Hematopoietic multipotent progenitor cell treated with erythropoietin and hydrocortisone succinate and interleukin-3 and kit ligand, for 17 days (in vitro differentiated cells): ENCODE measurements around the gene OR4C3.
"Not testable (repeated sequence)": the region's sequence is repeated elsewhere in the genome, so short reads cannot be mapped to it uniquely, and the experiment has no call there.

Experiments
- DNase-seq: peaks from one replicate; pipeline ENCODE4 v3.0.0-alpha.2; 2015; ENCODE audit warnings: low spot score

Gene OR4C3

GRCh38 chr11:48324620-48325019 is at the start of gene OR4C3:
Gene OR4C3, plus strand, starts transcription at chr11:48324920. Its CDS starts 102 bp downstream, at chr11:48325022.
- DNase-seq = not testable (repeated sequence)

GRCh38 chr11:48305923-48306322 is 18.8 kb upstream of the OR4C3 start, which contains the start of gene OR4S1:
Gene OR4S1, plus strand, starts transcription at chr11:48306223. Its CDS starts 0 bp downstream, at chr11:48306223.
- no peak for DNase-seq

- peak; percentile 29 for DNase-seq
These were observed 16.8 kb upstream of the OR4C3 start for GRCh38 chr11:48307760-48308386.

GRCh38 chr11:48313590-48313989 is 11.1 kb upstream of the OR4C3 start:
- DNase-seq = not testable (repeated sequence)

DNA sequence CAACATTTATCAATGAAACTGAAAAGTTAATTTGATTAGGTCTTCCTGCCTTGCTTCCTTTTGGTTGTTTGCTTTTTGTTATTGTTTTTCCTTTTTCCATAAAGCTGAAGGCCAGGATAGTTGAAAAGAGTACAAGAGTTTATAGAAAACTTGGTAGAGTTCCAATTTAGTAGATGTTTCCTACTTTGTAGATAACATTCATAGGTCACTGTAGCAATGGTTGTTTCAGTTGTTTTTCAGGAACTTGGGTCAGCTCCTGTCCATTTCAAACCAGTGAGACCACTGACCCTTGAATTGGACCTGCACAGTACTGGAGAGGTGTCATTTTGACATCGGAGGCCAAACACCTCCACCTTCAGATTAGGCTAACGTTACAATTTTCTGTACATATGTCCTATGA is 4.9 kb upstream of the OR4C3 start:
- not testable (repeated sequence) for DNase-seq

DNA sequence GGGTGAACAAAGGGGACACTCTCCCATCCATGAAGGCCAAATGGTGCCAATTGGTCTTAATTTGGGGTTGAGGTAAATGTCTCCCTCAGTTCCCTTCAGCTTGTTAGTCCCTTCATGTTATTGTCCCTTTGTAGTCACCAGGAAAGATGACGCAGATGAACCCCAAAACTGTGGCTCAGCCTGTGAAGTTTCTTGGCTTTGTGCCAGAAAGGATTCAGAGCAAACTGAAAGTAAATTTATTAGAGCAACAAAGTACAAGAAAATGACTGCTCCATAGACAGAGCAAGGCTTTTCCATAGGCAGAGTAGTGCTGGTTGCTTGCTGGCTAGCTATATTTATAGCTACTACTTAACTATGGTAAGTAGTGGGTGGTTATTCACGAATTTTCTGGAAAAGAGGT is 16.7 kb downstream of the OR4C3 start:
- DNase-seq = no peak

- DNase-seq = not testable (repeated sequence)
These were observed 17.8 kb downstream of the OR4C3 start for GRCh38 chr11:48342505-48342904.

DNA sequence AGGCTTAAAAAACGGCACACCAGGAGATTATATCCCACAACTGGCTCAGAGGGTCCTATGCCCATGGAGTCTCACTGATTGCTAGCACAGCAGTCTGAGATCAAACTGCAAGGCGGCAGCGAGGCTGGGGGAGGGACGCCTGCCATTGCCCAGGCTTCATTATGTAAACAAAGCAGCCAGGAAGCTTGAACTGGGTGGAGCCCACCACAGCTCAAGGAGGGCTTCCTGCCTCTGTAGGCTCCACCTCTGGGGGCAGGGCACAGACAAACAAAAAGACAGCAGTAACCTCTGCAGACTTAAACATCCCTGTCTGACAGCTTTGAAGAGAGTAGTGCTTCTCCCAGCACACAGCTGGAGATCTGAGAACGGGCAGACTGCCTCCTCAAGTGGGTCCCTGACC is 21.6 kb downstream of the OR4C3 start:
- not testable (repeated sequence) for DNase-seq

DNA sequence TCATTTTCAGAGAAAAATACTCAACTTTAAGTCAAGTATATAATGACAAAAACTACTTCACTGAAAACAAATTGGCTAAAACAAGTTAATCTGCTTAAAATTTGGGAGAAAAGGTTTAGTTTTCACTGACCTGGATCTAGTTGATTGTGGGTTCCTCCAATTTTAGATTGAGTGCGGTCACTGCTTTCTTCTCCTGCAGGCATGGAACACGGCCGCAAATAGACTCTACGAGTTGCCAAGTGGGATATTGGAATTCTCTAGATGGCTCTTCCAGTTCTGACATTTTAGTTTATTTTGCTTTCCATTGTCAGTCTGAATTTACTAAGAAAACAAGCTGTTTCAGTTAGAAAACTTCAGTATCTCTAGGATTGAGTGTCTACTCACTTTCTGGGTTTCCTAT is 29.3 kb downstream of the OR4C3 start:
- DNase-seq = no peak

DNA sequence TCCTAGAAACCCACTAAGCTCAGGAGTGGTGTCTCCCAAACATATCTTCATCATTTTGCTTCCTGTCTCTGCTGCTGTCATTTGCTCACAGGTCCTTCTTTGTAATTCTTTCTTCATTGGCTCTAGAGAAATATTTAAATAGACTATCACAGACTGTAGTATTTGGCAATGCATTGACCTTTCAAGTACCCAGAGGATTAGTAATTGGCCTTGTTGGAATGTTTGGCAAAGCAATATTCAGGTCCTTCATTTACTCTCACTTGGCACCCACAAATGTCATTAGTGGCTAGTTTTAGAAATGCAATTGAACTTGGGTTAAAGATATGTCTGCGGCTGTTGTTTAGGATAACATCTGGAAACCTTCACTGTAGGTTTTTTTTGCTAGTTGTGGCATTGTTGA is 30.0 kb downstream of the OR4C3 start:
- DNase-seq = no peak

DNA sequence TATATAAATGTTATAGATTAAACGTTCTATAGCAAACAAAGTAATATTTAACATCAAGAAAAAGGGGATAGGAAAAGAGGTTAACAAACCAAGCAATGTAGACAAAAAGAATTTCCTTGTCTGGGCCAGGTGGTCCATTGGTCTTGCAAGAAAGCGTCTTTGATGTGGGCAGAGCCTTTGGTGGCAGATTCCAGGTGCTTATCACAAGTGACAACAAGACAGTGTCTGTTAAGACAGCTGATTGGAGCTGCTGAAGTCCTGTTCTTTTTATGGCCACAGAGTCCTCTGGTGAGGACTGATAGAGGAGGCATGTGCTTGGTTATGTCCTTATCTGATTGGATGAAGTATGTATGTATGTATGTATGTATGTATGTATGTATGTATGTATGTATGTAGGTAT is 36.6 kb downstream of the OR4C3 start:
- DNase-seq = not testable (repeated sequence)

GRCh38 chr11:48366365-48366764 is 41.6 kb downstream of the OR4C3 start, which contains the start of gene OR4C5:
Gene OR4C5, minus strand, starts transcription at chr11:48366465. Its CDS starts 0 bp downstream, at chr11:48366465.
- no peak for DNase-seq
